Endothelial cell of umbilical vein (primary cell): ENCODE measurements around the gene TAS1R3. TPM values are rescaled to one million over a fixed set of nuclear protein-coding genes. Genes with fewer than 3 reads are reported as not detected.

Experiments used
- BruUV-seq: library from RNA; stranded (reverse); fragments of 400-500 nt; replicated peaks from 2 replicates; lab custom pipeline; 2021; lab: Mats Ljungman, UMichigan
- CTCF ChIA-PET: fragments of 300-600, 350-600 bp; sonication (Branson Sonifier 250); formaldehyde crosslinking; loops from one replicate; lab custom pipeline; 2021; ENCODE audit warnings: antibody characterized with exemption, inconsistent platforms; lab: Charles Lee
- POLR2A ChIA-PET: fragments of 300-600, 350-600 bp; sonication (Branson Sonifier 250); formaldehyde crosslinking; loops from one replicate; lab custom pipeline; 2021; ENCODE audit warnings: antibody characterized with exemption, inconsistent platforms; lab: Charles Lee
- DNase-seq: peaks from one replicate; pipeline ENCODE4 v3.0.0-alpha.2; 2011; ENCODE audit warnings: low read depth, low spot score
- FAIRE-seq: peaks from 2 replicates; lab custom pipeline; 2011; peaks lifted over from hg19 to GRCh38; lab: Jason Lieb, UNC
- H2AFZ ChIP-seq: 2 replicates; pipeline ENCODE4 v1.6.0; 2012; ENCODE audit warnings: low read depth, low read length, control low read depth, inconsistent platforms
- H3K27ac ChIP-seq: 2 replicates; pipeline ENCODE4 v1.5.1; 2011; ENCODE audit warnings: low read depth, mild to moderate bottlenecking, control low read depth, low read length, moderate library complexity; ENCODE audit not compliant: insufficient read depth
- H3K27me3 ChIP-seq, 2 experiments: 2 replicates each; pipeline versions ENCODE4 v1.6.0 to v1.6.1; 2011; ENCODE audit warnings: low read length in 2 of 2, mixed read lengths in 1 of 2; ENCODE audit not compliant: control insufficient read depth in 2 of 2, insufficient read depth in 2 of 2
- H3K36me3 ChIP-seq, 2 experiments: 2 replicates in 1 of 2; 3 replicates in 1 of 2; pipeline ENCODE4 v1.5.1; 2011; ENCODE audit warnings: low read length in 2 of 2, mild to moderate bottlenecking in 1 of 2, moderate library complexity in 1 of 2; ENCODE audit not compliant: control insufficient read depth in 2 of 2, insufficient read depth in 2 of 2; ENCODE audit errors: extremely low read depth in 1 of 2
- H3K4me1 ChIP-seq: 3 replicates; pipeline ENCODE4 v1.5.1; 2011; ENCODE audit warnings: mild to moderate bottlenecking, low read length; ENCODE audit not compliant: control insufficient read depth, insufficient read depth; ENCODE audit errors: extremely low read depth
- H3K4me2 ChIP-seq: 2 replicates; pipeline ENCODE4 v1.6.1; 2011; ENCODE audit warnings: low read length, control low read depth, mixed read lengths; ENCODE audit not compliant: insufficient read depth
- H3K4me3 ChIP-seq, 3 experiments: fragments of 200-600 bp in 1 of 3; sonication (generic), shearing (Covaris generic) in 1 of 3; replicated peaks in 1 of 3; 2 replicates each; pipeline ENCODE4 v1.5.1; 2011 to 2016; ENCODE audit warnings: control low read depth in 3 of 3, low read length in 3 of 3, mild to moderate bottlenecking in 2 of 3, inconsistent platforms in 1 of 3, low read depth in 1 of 3, moderate library complexity in 1 of 3; ENCODE audit not compliant: insufficient read depth in 1 of 3
- H3K79me2 ChIP-seq: 2 replicates; pipeline ENCODE4 v1.6.0; 2012; ENCODE audit warnings: low read length, inconsistent platforms; ENCODE audit not compliant: control insufficient read depth, insufficient read depth
- H3K9ac ChIP-seq: replicated peaks from 2 replicates; pipeline ENCODE3; 2011; ENCODE audit warnings: low read length, control low read depth; ENCODE audit not compliant: insufficient read depth; ENCODE audit errors: extremely low read depth
- H3K9me1 ChIP-seq: replicated peaks from 3 replicates; pipeline ENCODE4 v1.6.0; 2011; ENCODE audit warnings: mild to moderate bottlenecking, low read length; ENCODE audit not compliant: control insufficient read depth, insufficient read depth; ENCODE audit errors: extremely low read depth
- H3K9me3 ChIP-seq: replicated peaks from 2 replicates; pipeline ENCODE4 v1.5.1; 2012; ENCODE audit warnings: low read length, inconsistent platforms; ENCODE audit not compliant: control insufficient read depth, insufficient read depth
- H4K20me1 ChIP-seq: replicated peaks from 2 replicates; pipeline ENCODE3; 2011; ENCODE audit warnings: mild to moderate bottlenecking, low read length; ENCODE audit not compliant: control insufficient read depth, insufficient read depth; ENCODE audit errors: extremely low read depth
- CTCF ChIP-seq, 2 donors: IDR thresholded peaks; 1 replicate in 1 of 2; 2 replicates in 1 of 2; pipeline ENCODE4 v1.5.1; 2011; ENCODE audit warnings: low read length in 2 of 2, mild to moderate bottlenecking in 2 of 2, moderate library complexity in 2 of 2, control low read depth in 1 of 2, inconsistent platforms in 1 of 2, low read depth in 1 of 2; ENCODE audit not compliant: insufficient read depth in 1 of 2; ENCODE audit errors: extremely low read depth in 1 of 2
- EZH2 ChIP-seq: IDR thresholded peaks from 2 replicates; pipeline ENCODE4 v1.6.1; 2012; ENCODE audit warnings: borderline replicate concordance, low read depth, mild to moderate bottlenecking, moderate library complexity, low read length, inconsistent platforms; ENCODE audit not compliant: severe bottlenecking
- FOS ChIP-seq: IDR thresholded peaks from 2 replicates; pipeline ENCODE4 v1.6.1; 2011; ENCODE audit warnings: mild to moderate bottlenecking, low read length, moderate library complexity, borderline replicate concordance; ENCODE audit not compliant: insufficient read depth
- GATA2 ChIP-seq: IDR thresholded peaks from 2 replicates; pipeline ENCODE4 v1.7.0; 2011; ENCODE audit warnings: low read depth, mild to moderate bottlenecking, moderate library complexity, mixed read lengths, low read length; ENCODE audit not compliant: insufficient read length, insufficient read depth
- POLR2AphosphoS5 ChIP-seq: IDR thresholded peaks from 2 replicates; pipeline ENCODE4 v1.6.1; 2012; ENCODE audit warnings: low read depth, mild to moderate bottlenecking, control low read depth, low read length, moderate library complexity; ENCODE audit not compliant: insufficient read depth
- dilution Hi-C: fragments of 300-500 bp; cut with MboI; formaldehyde crosslinking; loops from one replicate; pipeline ENCODE4 v1.15.0; 2019; ENCODE audit warnings: low sequenced_read_pairs; ENCODE audit not compliant: extremely low pct_ligation_motif_present
- intact Hi-C: fragments of 100-400 bp; cut with micrococcal nuclease; formaldehyde crosslinking; loops from one replicate; pipeline ENCODE4 v1.10.0; 2022
- polyA plus RNA-seq, 4 experiments: library from polyadenylated mRNA; depleted of rRNA in 3 of 4; stranded (reverse) in 3 of 4; unstranded in 1 of 4; fragments of >200 nt; gene quantifications; 2 replicates each; pipeline versions ENCODE4 v1.2.1 to v1.2.3, GENCODE V29; 2011 to 2012; ENCODE audit warnings: missing spikeins in 1 of 4
- total RNA-seq: library from RNA; stranded (reverse); gene quantifications from 2 replicates; pipeline ENCODE4 v1.2.3, GENCODE V29; 2021

The TAS1R3 gene
- total and polyA plus RNA-seq, 2 donors (not counting 3 experiments of a cell fraction or from before 2014, with no cell fraction given), result 0.26 to 0.38 TPM

GRCh38 chr1:1310109-1310385 is 21.0 kb upstream of the TAS1R3 start:
- dilution Hi-C loops (no loop called here), intact Hi-C loops (no loop called here)
- H3K36me3 ChIP-seq, result peaks cover 0 to 41% of the 10 kb centered on the region in 2 experiments
- TF ChIP-seq EZH2, result no peak
- TF ChIP-seq POLR2AphosphoS5, result no peak
- TF ChIP-seq FOS, result no peak
- TF ChIP-seq GATA2, result no peak
- TF ChIP-seq CTCF (IDR thresholded peaks at IDR 0.05; ENCODE audit: extremely low read depth in 1 of 2, insufficient read depth in 1 of 2, low read depth in 1 of 2, low read length in 2 of 2), result no peak
- FAIRE-seq, result no peak
- ChIA-PET CTCF (interaction anchor here (0.8 to 1.5 kb wide), 2 partner anchors 188 to 196 kb away, joined by 3 to 9 read pairs; no protein-coding TSS in a partner anchor), POLR2A (no interaction called here)
- H4K20me1 ChIP-seq, result no peaks in the 10 kb centered on the region
- H3K27ac ChIP-seq, result no peak overlapping the region
- peaks cover 15% of the 10 kb centered on the region for H3K4me1 ChIP-seq
- H3K27me3 ChIP-seq, result no peaks in the 10 kb centered on the region
- no peak overlapping the region for H3K4me2 ChIP-seq
- H3K9me1 ChIP-seq, result no peaks in the 10 kb centered on the region
- no peak overlapping the region for H2AFZ ChIP-seq
- no peak overlapping the region for H3K4me3 ChIP-seq
- BruUV-seq, result no TSS peak
- H3K9ac ChIP-seq, result no peak overlapping the region
- H3K79me2 ChIP-seq, result no peaks in the 10 kb centered on the region
- DNase-seq, result no peak
- H3K9me3 ChIP-seq, result no peaks in the 10 kb centered on the region
